Measurements from ENCODE around the gene TDRD7.

TDRD7 gene

GRCh38 chr9:97506787-97507186, 94.9 kb downstream of the TDRD7 start:
- H2BK5ac ChIP-seq (ENCODE audit: low read length) = no peak overlapping the region
- H3K79me1 ChIP-seq (ENCODE audit: low read length) = no peaks in the 10 kb centered on the region
- peaks cover 11% of the 10 kb centered on the region for H3K4me1 ChIP-seq (ENCODE audit: control insufficient read depth, low read depth, low read length)
- no peak overlapping the region for H3K9ac ChIP-seq (ENCODE audit: low read length)
- H2AK5ac ChIP-seq (ENCODE audit: low read length) = no peak overlapping the region
- peaks cover 11% of the 10 kb centered on the region for H3K27me3 ChIP-seq (ENCODE audit: insufficient read depth, low read length, poor library complexity)
- no peak overlapping the region for H4K8ac ChIP-seq (ENCODE audit: low read depth, low read length)
- no peaks in the 10 kb centered on the region for H3K79me2 ChIP-seq (ENCODE audit: control insufficient read depth, insufficient read depth, low read length)
- WGBS (ENCODE audit: extremely low coverage, insufficient coverage, low lambda C conversion rate) = no CpG with 5 or more reads among the region's 1 CpG
- H3K27ac ChIP-seq (ENCODE audit: low read depth, low read length) = no peak overlapping the region
- H3K23ac ChIP-seq (ENCODE audit: low read length) = no peak overlapping the region
- no peak overlapping the region for H3K4me2 ChIP-seq (ENCODE audit: low read length)
- no peak overlapping the region for H2BK120ac ChIP-seq (ENCODE audit: low read depth, low read length)
- DNase-seq = no peak
- no peak overlapping the region for H3K56ac ChIP-seq (ENCODE audit: low read length)
- no peak overlapping the region for H2BK15ac ChIP-seq (replicated peaks; ENCODE audit: low read depth)
- H3K36me3 ChIP-seq (ENCODE audit: control insufficient read depth, insufficient read depth, low read length) = no peaks in the 10 kb centered on the region
- no peak overlapping the region for H3K4ac ChIP-seq (ENCODE audit: low read depth, low read length)
- H3K18ac ChIP-seq (ENCODE audit: low read length) = no peak overlapping the region
- H4K5ac ChIP-seq (ENCODE audit: low read length) = no peak overlapping the region
- H3K4me3 ChIP-seq (ENCODE audit: low read length) = no peak overlapping the region

GRCh38 chr9:97507428-97507984, 95.6 kb downstream of the TDRD7 start:
- no peak overlapping the region for H3K18ac ChIP-seq (ENCODE audit: low read length)
- no peak for DNase-seq
- H2AK5ac ChIP-seq (ENCODE audit: low read length) = no peak overlapping the region
- H3K9ac ChIP-seq (ENCODE audit: low read length) = no peak overlapping the region
- H3K56ac ChIP-seq (ENCODE audit: low read length) = no peak overlapping the region
- H2BK120ac ChIP-seq (ENCODE audit: low read depth, low read length) = no peak overlapping the region
- no peak overlapping the region for H4K5ac ChIP-seq (ENCODE audit: low read length)
- H4K8ac ChIP-seq (ENCODE audit: low read depth, low read length) = no peak overlapping the region
- no peak overlapping the region for H3K27ac ChIP-seq (ENCODE audit: low read depth, low read length)
- H3K4ac ChIP-seq (ENCODE audit: low read depth, low read length) = no peak overlapping the region
- H3K23ac ChIP-seq (ENCODE audit: low read length) = no peak overlapping the region
- no peaks in the 10 kb centered on the region for H3K36me3 ChIP-seq (ENCODE audit: control insufficient read depth, insufficient read depth, low read length)
- no peaks in the 10 kb centered on the region for H3K79me1 ChIP-seq (ENCODE audit: low read length)
- peaks cover 11% of the 10 kb centered on the region for H3K4me1 ChIP-seq (ENCODE audit: control insufficient read depth, low read depth, low read length)
- no peak overlapping the region for H2BK5ac ChIP-seq (ENCODE audit: low read length)
- H3K4me3 ChIP-seq (ENCODE audit: low read length) = no peak overlapping the region
- H2BK15ac ChIP-seq (replicated peaks; ENCODE audit: low read depth) = no peak overlapping the region
- no peaks in the 10 kb centered on the region for H3K79me2 ChIP-seq (ENCODE audit: control insufficient read depth, insufficient read depth, low read length)
- peaks cover 6% of the 10 kb centered on the region for H3K27me3 ChIP-seq (ENCODE audit: insufficient read depth, low read length, poor library complexity)
- no peak overlapping the region for H3K4me2 ChIP-seq (ENCODE audit: low read length)
- WGBS (ENCODE audit: extremely low coverage, insufficient coverage, low lambda C conversion rate) = no CpG with 5 or more reads among the region's 5 CpGs

GRCh38 chr9:97508852-97509251, 97.0 kb downstream of the TDRD7 start:
- Histone ChIP-seq H2BK5ac (ENCODE audit: low read length) (no peak overlapping the region), H3K23ac (ENCODE audit: low read length) (no peak overlapping the region), H3K56ac (ENCODE audit: low read length) (no peak overlapping the region), H3K9ac (ENCODE audit: low read length) (no peak overlapping the region), H3K79me2 (ENCODE audit: control insufficient read depth, insufficient read depth, low read length) (no peaks in the 10 kb centered on the region), H2AK5ac (ENCODE audit: low read length) (no peak overlapping the region), H3K4ac (ENCODE audit: low read depth, low read length) (no peak overlapping the region), H4K5ac (ENCODE audit: low read length) (no peak overlapping the region), H3K4me1 (ENCODE audit: control insufficient read depth, low read depth, low read length) (peaks cover 9% of the 10 kb centered on the region), H3K18ac (ENCODE audit: low read length) (no peak overlapping the region), H3K4me3 (ENCODE audit: low read length) (no peak overlapping the region), H3K4me2 (ENCODE audit: low read length) (no peak overlapping the region), H3K27ac (ENCODE audit: low read depth, low read length) (no peak overlapping the region), H2BK15ac (replicated peaks; ENCODE audit: low read depth) (no peak overlapping the region), H3K27me3 (ENCODE audit: insufficient read depth, low read length, poor library complexity) (peaks cover under 1% of the 10 kb centered on the region), H3K79me1 (ENCODE audit: low read length) (no peaks in the 10 kb centered on the region), H4K8ac (ENCODE audit: low read depth, low read length) (no peak overlapping the region), H2BK120ac (ENCODE audit: low read depth, low read length) (no peak overlapping the region), H3K36me3 (ENCODE audit: control insufficient read depth, insufficient read depth, low read length) (no peaks in the 10 kb centered on the region)
- DNase-seq = no peak
- no CpG with 5 or more reads among the region's 4 CpGs for WGBS (ENCODE audit: extremely low coverage, insufficient coverage, low lambda C conversion rate)

DNA sequence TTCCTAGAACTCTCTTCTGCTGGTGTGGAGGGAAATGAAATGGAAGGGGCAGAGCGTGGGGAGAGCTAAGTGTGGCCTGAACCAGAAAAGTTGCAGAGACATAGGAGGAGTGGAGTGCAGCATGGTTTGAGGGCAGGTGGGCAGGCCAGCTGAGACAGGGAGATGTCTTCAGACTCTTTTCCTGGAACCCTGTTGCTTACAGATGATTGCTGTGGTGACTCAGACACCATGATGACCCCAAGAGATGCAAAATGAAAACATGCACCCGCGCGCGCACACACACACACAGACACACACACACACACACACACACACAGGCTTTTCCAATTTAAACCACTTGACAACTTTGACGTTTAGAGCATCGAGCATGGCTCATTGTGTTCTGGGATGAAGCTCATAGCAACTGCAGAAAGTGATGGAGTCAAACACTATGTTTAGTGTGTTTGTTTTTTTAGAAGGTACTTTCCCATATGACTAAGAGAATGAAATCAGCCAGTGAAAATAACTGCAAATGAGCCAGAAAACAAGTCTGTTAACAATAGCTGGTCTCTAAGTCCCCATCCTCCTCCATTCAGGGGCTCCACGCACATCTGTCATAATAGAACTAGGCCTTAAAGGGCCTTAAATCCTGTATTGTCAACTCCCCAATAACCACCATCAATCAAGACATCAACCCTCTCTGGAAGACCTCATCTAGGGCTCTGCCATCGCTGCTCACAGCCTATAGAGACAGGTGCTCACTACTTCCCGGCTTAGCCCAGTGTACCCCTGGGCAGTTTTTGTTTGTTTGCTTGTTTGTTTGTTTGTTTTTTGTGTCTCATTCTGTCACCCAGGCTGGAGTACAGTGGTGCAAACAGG, 99.1 kb downstream of the TDRD7 start:
- no peak overlapping the region for H3K27ac ChIP-seq (ENCODE audit: low read depth, low read length)
- no peak overlapping the region for H4K8ac ChIP-seq (ENCODE audit: low read depth, low read length)
- H2AK5ac ChIP-seq (ENCODE audit: low read length) = no peak overlapping the region
- no peaks in the 10 kb centered on the region for H3K36me3 ChIP-seq (ENCODE audit: control insufficient read depth, insufficient read depth, low read length)
- H3K4me1 ChIP-seq (ENCODE audit: control insufficient read depth, low read depth, low read length) = no peaks in the 10 kb centered on the region
- no peak overlapping the region for H2BK120ac ChIP-seq (ENCODE audit: low read depth, low read length)
- H3K4ac ChIP-seq (ENCODE audit: low read depth, low read length) = no peak overlapping the region
- no peaks in the 10 kb centered on the region for H3K27me3 ChIP-seq (ENCODE audit: insufficient read depth, low read length, poor library complexity)
- no peak overlapping the region for H3K4me3 ChIP-seq (ENCODE audit: low read length)
- no peak overlapping the region for H2BK5ac ChIP-seq (ENCODE audit: low read length)
- no CpG with 5 or more reads among the region's 10 CpGs for WGBS (ENCODE audit: extremely low coverage, insufficient coverage, low lambda C conversion rate)
- no peak overlapping the region for H3K9ac ChIP-seq (ENCODE audit: low read length)
- no peak overlapping the region for H3K18ac ChIP-seq (ENCODE audit: low read length)
- DNase-seq = no peak
- H3K4me2 ChIP-seq (ENCODE audit: low read length) = no peak overlapping the region
- H3K23ac ChIP-seq (ENCODE audit: low read length) = no peak overlapping the region
- no peaks in the 10 kb centered on the region for H3K79me2 ChIP-seq (ENCODE audit: control insufficient read depth, insufficient read depth, low read length)
- H3K56ac ChIP-seq (ENCODE audit: low read length) = no peak overlapping the region
- no peaks in the 10 kb centered on the region for H3K79me1 ChIP-seq (ENCODE audit: low read length)
- H2BK15ac ChIP-seq (replicated peaks; ENCODE audit: low read depth) = no peak overlapping the region
- no peak overlapping the region for H4K5ac ChIP-seq (ENCODE audit: low read length)

DNA sequence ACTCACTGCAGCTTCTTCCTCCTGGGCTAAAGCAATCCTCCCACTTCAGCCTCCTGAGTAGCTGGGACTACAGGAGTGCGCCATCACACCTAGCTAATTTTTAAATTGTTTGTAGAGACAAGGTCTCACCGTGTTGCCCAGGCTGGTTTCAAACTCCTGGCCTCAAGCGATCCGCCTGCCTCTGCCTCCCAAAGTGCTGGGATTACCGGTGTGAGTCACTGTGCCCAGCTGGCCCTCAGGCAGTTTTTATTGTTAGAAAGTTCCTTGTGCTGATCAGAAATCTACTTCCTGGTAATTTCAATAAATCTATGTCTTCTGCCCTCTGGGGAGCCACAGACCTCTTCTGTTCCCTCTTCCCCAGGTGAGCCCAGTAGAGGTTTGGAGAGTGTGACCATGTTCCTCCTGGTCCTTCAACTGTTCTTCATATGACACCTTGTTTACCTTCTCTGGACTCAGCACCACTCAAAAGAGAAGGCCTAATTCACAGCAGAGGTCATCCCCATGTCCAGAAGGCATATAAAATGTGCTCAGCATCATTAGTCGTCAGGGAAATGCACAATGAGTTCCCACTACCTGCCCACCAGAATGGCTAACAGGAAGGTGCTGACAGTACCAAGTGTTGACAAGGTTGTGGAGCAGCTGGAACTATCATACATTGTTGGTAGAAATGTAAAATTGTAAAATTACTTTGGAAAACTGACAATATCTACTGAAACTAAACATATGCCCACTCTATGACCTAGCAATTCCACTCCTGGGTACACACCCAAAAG, 99.9 kb downstream of the TDRD7 start:
- Histone ChIP-seq H3K27me3 (ENCODE audit: insufficient read depth, low read length, poor library complexity) (no peaks in the 10 kb centered on the region), H3K4me2 (ENCODE audit: low read length) (no peak overlapping the region), H3K79me1 (ENCODE audit: low read length) (no peaks in the 10 kb centered on the region), H3K27ac (ENCODE audit: low read depth, low read length) (no peak overlapping the region), H3K9ac (ENCODE audit: low read length) (no peak overlapping the region), H2AK5ac (ENCODE audit: low read length) (no peak overlapping the region), H2BK120ac (ENCODE audit: low read depth, low read length) (no peak overlapping the region), H3K4me3 (ENCODE audit: low read length) (no peak overlapping the region), H3K18ac (ENCODE audit: low read length) (no peak overlapping the region), H2BK5ac (ENCODE audit: low read length) (no peak overlapping the region), H3K4ac (ENCODE audit: low read depth, low read length) (no peak overlapping the region), H3K79me2 (ENCODE audit: control insufficient read depth, insufficient read depth, low read length) (no peaks in the 10 kb centered on the region), H4K8ac (ENCODE audit: low read depth, low read length) (no peak overlapping the region), H2BK15ac (replicated peaks; ENCODE audit: low read depth) (no peak overlapping the region), H3K36me3 (ENCODE audit: control insufficient read depth, insufficient read depth, low read length) (no peaks in the 10 kb centered on the region), H3K4me1 (ENCODE audit: control insufficient read depth, low read depth, low read length) (no peaks in the 10 kb centered on the region), H3K23ac (ENCODE audit: low read length) (no peak overlapping the region), H3K56ac (ENCODE audit: low read length) (no peak overlapping the region), H4K5ac (ENCODE audit: low read length) (no peak overlapping the region)
- no peak for DNase-seq
- no CpG with 5 or more reads among the region's 6 CpGs for WGBS (ENCODE audit: extremely low coverage, insufficient coverage, low lambda C conversion rate)
